Posterior cingulate gyrus (tissue), 11 donors: ENCODE data around the gene C2orf92.
A peak's percentile ranks its signal among the peaks of the same experiment; 100 is the strongest.
"Not testable (repeated sequence)": the region's sequence is repeated elsewhere in the genome, so short reads cannot be mapped to it uniquely, and the experiment has no call there.

Experiments used
- DNase-seq, 10 donors: peaks; one replicate each; pipeline versions ENCODE4 v3.0.0 to v3.0.0-alpha.2; 2020 to 2021; ENCODE audit warnings: mixed read lengths in 3 of 10
- intact Hi-C: fragments of 100-400 bp; cut with DNase I; formaldehyde crosslinking; loops from one replicate; pipeline ENCODE4 v1.15.1; 2023

C2orf92 gene

DNA sequence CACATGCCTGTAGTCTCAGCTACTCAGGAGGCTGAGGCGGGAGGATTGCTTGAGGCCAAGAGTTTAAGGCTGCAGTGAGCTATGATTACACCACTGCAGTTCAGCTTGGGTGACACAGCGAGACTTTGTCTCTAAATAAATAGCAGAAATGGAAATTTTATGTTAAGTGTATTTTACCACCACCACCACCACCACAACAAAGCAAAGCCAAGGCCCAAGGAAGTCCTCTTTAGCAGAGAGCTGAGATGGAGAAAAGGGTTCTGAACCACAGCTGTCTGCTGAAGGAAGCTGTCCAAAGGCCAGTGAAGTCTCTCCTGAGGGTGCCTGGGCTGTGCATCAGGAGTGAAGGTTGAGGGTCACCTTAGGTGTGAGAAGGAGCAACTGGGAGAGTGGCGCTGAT is 17.7 kb downstream of the C2orf92 start:
- DNase-seq, intact Hi-C loops: not testable (repeated sequence)

DNA sequence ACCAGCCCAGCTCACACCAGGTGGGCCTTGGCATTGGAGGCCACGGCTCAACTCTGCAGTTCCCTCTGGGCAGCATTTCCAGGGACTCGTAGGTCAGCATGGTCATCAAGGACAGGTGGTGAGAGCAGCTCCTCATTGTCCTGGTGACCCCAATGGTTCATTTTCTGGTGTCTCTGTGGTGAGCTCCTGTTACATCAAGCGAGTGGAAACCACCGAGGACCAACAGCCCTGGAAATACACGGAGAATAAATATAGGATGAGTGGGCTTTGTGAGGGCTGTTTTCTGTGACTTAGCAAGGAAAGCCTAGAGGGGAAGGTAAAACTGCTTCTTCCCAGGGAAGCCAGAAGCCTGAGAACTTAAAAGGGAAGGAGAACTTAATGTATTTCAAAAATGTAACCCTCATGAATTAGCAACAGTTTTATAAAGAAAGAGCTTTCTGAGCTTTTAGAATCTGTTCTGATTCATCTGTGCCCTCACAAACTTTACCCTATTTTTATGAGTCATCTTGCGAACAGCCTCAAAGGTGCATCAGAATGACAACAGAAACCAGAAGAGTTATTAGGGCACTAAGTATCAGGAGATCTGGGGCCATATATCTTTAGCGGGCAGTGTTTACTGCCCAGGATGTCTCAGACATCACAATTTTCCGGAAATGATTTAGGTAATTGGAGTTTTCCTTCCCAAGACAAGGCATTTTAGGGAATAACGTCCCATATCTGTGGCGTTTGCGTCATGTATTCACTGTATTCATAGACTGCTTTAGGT is 18.7 kb downstream of the C2orf92 start:
- intact Hi-C loops: no loop called here
- DNase-seq: no peak

DNA sequence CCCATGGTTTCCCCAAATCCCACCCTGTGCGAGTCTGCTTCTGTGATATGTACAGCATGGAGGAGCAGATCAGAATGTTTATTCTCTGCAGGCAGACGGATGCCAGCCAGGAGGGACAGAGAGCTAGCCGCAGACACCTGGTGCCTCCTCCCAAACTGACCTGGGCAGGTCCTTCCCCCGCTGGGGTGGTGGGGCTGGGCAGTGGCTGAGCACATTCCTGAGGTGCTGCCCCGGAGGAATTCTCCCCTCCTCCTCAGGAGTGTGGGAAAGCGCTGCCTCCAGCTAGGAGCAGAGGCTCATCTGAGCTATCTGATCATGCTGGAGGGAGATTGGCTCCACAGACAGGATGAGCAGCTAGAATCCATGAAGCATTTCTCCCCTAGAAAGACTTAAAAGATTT is 21.7 kb downstream of the C2orf92 start:
- DNase-seq: peak in 1 of 10 donors; percentile 59
- intact Hi-C loops: loop anchor here (10.0 kb wide), 1 partner anchor 96 kb away; no protein-coding TSS in a partner anchor

DNA sequence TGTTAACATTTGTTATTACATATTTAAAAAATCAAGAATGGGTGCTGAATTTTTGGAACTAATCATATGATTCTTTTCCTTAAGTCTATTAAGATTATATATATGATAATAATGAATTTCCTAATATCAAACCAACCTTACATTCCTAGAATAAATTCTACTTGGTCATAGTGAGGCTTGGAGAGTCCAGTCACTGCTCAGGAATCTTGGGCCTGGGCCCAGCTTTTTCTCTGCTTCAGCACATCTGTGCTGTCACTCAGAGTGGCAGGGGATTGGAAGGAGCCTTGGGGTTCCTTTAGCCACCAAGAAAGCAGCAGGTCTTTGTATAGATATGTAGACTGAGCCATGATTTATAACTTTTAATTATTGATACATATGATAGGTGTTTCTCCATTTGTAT is 24.0 kb downstream of the C2orf92 start:
- intact Hi-C loops: loop anchor here (10.0 kb wide), 1 partner anchor 99 kb away; no protein-coding TSS in a partner anchor
- no peak for DNase-seq

DNA sequence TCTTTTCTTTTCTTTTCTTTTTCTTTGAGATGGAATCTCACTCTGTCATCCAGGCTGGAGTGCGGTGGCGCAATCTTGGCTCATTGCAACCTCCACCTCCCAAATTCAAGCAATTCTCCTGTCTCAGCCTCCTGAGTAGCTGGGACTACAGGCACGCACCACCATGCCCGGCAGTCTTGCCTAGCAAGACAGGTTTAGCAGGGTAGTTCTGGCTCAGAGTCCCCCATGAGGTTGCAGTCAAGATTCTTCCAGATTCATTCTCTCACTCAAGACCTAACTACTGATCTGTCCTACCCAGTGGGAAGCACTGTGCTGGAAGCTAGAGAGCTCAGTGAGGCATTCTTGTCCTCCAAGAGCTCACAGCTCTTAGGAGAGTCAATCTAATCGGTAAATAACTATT is 26.2 kb downstream of the C2orf92 start:
- DNase-seq: peak in 1 of 10 donors; percentile 34
- intact Hi-C loops: loop anchor here (2.0 to 10.0 kb wide), 2 partner anchors 31 to 101 kb away; partner anchors contain the start of gene ACTR1B

DNA sequence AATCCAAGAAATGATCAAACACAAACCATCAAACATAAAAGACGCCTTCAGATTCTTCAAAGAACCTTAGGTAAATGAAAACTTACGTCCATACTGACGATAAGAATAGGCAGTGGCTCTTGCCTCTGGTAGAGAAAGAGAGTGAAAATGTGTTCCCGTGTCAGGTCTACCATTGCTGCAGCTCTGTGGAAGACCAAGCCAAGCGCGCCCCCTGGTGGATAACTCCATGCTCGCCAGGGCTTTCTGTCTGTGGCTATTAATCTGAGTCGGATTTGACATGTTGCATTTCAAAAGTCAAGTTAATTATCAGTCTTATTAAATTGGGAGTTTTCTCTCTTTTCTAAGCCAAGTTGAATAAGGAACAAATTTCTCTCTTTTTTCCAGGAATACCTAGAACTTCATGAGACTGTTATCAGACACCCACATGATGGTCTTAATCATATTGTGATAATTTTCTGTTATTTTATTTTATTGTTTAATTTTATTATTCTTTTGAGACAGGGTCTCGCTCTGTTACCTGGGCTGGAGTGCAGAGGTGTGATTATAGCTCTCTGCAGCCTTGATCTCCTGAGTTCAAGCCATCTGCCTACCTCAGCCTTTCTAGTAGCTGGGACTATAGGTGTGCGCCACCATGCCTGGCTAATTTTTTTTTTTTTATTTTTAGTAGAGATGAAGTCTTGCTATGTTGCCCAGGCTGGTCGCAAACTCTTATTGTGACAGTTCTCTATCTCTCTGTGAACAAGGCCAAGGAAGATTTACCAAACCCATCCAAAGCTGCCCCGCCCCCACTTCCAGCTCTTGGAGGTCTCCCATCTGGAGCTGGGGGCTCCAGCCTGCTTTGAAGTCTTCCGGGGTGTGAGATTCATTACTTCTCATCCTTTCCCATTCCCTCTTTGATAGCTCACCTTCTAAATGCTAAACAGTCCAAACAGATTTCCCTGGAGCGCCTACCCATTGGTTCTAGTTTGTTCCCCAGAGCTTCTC is 28.0 kb downstream of the C2orf92 start:
- intact Hi-C loops: loop anchor here (2.0 to 10.0 kb wide), 2 partner anchors 33 to 103 kb away; partner anchors contain the start of gene ACTR1B
- peak; percentile 83 to 99 (median 94) for DNase-seq

DNA sequence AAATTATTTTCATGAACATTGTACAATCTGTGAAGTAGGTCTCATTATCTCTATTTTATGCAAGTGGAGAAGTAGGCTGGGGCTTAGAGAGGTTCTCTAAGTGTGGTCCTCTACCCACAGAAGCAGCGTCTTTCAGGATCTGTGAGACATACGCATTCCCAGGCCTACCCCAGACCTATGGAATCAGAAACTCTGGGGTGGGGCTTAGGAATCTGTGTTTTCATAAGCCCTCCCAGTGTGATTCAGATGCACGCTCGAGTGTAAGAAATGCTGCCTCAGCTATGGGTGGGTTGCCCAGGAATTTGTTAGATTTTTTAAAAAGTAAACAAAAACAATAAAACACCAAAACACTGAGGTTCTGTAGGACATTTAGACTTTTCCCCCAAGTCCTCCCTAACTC is 29.0 kb downstream of the C2orf92 start:
- intact Hi-C loops: loop anchor here (10.0 kb wide), 1 partner anchor 104 kb away; no protein-coding TSS in a partner anchor
- DNase-seq: no peak

DNA sequence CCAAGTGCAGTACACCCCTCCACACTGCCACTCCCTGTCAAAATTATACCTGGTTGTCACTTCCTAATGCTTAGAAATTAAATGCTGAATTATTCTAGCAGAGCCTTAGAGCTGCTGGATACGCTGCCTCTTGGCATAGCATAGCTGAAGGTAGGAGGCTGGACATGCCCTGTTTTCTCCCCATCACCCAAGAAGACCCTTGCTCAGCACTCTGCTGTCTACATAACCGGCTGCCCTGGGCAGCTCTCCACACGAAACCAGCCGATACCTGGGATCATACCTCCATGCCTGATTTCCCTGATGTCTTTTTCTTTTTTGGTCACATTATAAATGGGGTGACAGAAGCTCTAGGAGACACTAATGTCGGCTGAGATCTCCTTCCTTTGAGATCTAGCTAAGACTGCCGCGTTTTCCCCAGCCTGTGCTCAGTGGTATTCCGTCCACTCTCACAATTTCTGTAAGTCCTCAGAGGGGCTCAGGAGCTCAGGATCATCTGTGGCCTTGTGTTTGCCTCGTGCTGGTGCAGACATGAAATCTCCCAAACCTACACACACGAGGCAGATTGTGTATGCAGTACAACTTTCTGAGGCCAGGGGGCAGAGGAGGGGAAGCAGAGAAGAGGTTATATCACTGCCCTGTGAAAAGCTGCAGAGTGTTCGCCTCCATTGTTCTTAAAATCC is 30.4 kb downstream of the C2orf92 start:
- peak in 6 of 10 donors; percentile 50 to 90 (median 60) for DNase-seq
- intact Hi-C loops: loop anchor here (10.0 kb wide), 3 partner anchors 55 to 685 kb away; partner anchors contain the start of gene COX5B

DNA sequence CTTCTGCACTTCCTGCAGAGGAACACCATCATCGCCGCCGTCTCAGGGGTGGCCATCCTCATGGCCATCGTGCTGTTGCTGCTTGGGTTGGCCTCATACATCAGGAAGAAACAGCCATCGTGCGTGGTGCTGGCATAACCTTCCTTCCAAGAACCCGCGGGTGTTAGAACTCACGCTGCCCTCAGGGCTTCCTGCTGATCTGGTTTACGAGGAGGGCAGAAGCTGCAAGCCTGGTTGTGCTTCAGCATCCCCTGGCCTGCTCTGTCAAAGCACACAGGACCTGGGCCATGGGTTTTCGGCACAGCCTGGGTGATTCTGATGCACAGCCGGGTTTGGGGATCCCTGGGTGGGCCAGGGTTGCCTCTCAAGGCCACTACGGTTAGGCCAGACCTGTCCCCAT is 31.7 kb downstream of the C2orf92 start:
- intact Hi-C loops: loop anchor here (10.0 kb wide), 2 partner anchors 56 to 684 kb away; partner anchors contain the start of gene COX5B
- peak in 2 of 10 donors; percentile 60 to 62 for DNase-seq

DNA sequence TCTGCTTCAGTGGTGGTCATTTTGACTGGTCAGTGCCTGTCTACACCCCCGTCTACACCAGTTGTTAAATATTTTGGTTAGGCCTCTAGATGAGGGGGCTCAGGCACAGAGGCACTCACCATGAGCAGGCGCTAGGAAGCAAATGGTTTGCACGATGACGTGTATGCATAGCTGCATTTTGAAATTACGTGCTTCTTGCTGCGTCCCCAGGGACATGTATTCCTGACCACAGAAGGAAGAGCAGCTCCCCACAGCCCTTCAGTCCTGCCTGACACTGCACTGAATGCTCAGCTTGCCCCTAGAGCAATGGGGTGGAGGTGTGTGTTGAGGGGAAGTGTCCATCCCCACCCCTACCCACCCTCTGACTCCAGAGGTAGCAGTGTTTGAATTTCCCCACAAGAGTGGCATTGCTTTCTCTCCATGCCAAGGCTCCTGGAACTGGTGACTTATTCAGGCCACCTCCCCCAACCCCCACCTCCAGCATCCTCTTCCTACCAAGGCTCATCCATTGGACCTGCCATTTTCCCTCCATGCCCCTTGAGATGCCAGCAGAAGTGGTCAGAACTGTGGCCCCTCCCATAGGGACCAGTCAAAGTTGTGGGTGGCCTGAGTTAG is 32.4 kb downstream of the C2orf92 start:
- intact Hi-C loops: loop anchor here (10.0 kb wide), 2 partner anchors 57 to 683 kb away; partner anchors contain the start of gene COX5B
- DNase-seq: peak in 1 of 10 donors; percentile 13

DNA sequence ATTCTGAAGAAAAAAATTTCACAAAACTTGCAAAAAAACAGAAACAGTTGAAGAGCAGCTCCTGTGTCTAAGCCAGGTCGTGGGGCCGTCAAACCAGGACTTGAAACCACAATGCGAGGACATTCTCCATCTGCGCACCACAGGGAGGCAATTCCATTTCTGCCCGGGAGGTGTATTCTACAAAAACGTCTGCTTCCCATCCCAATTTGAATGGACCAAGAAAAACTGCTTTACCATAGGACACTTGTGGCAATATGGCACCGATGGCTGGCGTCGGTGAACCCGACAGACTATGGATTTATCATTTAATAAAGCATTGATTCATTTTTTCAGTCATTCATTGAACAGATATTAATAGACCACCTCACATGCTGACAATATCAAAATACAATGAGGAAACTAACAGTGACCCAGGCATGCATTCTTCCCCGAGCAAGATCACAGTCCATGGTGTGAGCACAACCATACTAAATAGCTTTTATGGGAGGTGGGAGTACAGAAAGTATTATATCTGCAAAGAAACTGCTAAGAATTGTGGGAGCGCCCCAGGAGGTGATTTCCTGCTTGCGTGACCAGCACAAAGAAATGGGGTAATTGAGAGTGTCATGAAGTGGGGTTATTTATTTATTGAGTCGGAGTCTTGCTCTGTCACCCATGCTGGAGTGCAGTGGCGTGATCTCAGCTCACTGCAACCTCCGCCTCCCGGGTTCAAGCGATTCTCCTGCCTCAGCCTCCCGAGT is 33.4 kb downstream of the C2orf92 start:
- peak in 2 of 10 donors; percentile 17 to 64 for DNase-seq
- intact Hi-C loops: loop anchor here (10.0 kb wide), 2 partner anchors 58 to 682 kb away; partner anchors contain the start of gene COX5B

DNA sequence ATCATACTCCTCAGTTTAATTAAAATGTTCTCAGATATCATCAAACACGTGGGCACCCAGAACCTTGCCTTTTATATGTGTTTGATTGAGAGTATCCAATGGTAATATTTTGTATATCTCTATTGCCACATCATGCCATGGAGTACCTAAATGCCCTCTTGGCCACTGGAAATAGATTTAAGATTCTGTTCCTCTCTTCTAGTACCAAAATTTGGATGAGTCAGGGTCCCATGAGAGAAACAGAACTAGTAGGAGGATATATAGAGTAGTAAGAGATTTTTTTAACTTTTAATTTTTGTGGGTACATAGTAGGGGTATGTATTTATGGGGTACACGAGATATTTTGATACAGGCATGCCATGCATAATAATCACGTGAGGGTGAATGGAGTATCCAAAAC is 34.2 kb downstream of the C2orf92 start:
- intact Hi-C loops: loop anchor here (10.0 kb wide), 2 partner anchors 59 to 681 kb away; partner anchors contain the start of gene COX5B
- DNase-seq: no peak

DNA sequence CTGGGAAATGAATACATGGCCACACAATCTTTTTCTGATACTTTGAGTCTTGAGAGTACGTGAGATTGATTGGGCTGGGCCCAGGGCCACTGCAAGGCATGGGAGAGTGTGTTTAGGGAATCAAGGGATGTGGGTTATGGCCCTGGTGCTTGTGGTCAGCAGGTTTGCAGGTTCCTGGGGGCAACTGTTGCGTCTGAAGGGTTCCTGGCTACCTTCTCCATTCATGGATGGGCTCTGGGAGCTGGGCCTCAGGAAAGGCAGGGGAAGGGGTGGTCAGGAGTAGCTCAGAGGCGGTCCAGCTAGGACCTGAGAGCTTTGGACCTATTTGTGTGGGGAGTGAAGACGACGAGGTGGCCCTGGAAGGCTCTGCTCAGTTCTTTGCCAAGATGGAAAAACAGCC is 35.5 kb downstream of the C2orf92 start:
- DNase-seq: peak in 1 of 10 donors; percentile 29
- intact Hi-C loops: loop anchor here (10.0 kb wide), 2 partner anchors 60 to 680 kb away; partner anchors contain the start of gene COX5B

DNA sequence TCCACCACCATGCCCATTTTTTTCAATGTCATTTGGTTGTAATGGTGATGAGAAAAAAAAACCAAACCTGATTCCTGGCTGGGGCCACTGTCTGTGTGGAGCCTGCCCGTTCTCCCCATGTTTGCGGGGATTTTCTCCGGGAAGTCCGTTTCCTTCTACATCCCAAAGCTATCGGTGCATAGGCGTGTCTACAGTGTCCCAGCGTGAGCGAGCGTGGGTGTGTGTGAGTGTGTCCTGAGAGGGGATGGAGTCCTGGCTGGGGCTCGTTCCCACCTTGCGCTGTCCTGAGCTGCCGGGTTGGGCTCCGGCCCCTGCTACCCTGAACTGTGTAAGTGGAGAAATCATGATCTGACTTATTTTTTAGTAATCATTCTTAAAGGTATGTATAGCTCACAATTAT is 36.6 kb downstream of the C2orf92 start:
- DNase-seq: peak in 2 of 10 donors; percentile 11 to 61
- intact Hi-C loops: loop anchor here (10.0 kb wide), 2 partner anchors 61 to 679 kb away; partner anchors contain the start of gene COX5B

DNA sequence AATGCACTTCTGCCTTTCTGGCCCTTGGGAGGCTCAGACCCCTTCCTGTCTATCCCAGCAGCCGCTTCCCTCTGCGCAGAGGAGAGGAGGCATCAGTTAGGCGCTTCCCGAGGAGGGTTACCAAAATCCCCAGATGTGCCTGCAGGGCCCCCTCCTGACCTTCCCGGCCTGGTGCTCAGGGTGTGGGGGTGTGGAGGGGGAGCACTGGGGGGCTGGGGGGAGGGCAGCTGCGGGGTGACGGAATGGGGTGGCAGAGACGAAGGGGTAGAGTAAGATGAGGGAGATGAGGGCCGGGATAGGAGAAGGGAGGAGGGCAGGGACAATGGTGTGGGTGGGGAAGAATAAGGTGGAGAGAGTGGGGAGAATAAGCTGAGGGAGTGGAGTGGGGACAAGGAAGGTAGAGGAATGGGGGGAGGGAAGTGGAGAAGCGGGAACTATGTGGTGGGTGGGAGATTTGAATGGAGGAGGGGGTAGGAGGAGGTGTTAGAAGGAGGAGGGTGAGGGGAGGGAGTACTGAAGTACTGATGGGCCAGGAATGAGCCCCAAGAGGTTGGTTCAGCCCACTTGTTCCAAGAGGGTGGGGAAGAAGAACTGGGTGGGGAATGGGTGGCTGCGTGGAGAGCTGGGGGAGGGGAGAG is 37.3 kb downstream of the C2orf92 start:
- DNase-seq: peak in 1 of 10 donors; percentile 37
- intact Hi-C loops: loop anchor here (10.0 kb wide), 2 partner anchors 62 to 678 kb away; partner anchors contain the start of gene COX5B

DNA sequence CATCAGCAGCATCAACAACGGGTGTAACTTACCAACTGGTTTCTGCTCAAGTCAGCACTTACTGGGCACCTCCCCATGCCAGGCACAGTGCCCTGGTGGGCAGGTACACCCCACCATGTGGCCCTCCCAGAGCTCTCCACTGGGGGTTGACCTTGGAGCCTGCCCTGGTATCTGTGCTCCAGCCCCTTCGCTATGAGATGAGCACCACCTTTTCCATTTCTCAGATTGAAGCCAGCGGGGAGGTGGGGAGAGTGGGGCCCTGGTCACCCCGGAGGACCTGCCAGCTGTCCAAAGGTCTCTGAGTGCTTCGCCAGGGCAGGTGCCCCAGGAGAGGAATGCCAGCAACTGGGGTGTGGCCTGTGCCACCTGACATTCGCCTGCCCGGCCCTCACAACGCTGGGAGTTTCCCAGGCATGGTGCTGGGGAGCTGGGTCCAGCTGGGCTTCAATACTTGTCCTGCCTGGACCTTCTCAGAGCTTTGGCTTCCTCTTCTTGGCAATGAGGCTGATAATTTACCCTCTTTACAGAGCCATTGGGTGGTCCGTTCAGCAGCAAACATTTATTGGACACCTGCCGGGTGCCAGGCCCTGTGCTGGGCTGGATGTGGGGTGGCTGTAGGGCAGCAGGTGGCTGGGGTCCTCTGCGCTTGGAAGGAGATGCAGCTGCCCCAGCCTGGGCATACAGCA is 38.0 kb downstream of the C2orf92 start:
- intact Hi-C loops: loop anchor here (10.0 kb wide), 2 partner anchors 63 to 677 kb away; partner anchors contain the start of gene COX5B
- DNase-seq: peak in 2 of 10 donors; percentile 66 to 68

DNA sequence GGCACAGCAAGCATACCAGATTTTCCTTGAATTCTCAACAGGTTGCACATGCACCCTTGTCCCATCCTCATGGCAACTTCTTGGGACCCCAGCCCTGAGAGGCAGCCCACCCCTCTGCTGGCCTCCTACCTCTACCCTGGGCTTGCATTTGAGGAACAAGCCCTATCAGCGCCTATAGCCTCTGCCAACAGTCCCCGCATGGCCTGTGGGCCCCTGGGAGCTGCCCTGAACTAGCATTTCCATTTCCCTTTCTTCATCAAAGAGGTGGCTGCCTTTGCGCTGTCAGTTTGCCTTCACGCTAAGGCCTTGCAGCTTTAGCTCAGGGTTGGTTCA is 38.5 kb downstream of the C2orf92 start:
- intact Hi-C loops: loop anchor here (10.0 kb wide), 2 partner anchors 63 to 677 kb away; partner anchors contain the start of gene COX5B
- peak in 2 of 10 donors; percentile 43 to 53 for DNase-seq
